ENCODE results near the gene MT1F.
"Not testable (repeated sequence)": the region's sequence is repeated elsewhere in the genome, so short reads cannot be mapped to it uniquely, and the experiment has no call there.

The MT1F gene

DNA sequence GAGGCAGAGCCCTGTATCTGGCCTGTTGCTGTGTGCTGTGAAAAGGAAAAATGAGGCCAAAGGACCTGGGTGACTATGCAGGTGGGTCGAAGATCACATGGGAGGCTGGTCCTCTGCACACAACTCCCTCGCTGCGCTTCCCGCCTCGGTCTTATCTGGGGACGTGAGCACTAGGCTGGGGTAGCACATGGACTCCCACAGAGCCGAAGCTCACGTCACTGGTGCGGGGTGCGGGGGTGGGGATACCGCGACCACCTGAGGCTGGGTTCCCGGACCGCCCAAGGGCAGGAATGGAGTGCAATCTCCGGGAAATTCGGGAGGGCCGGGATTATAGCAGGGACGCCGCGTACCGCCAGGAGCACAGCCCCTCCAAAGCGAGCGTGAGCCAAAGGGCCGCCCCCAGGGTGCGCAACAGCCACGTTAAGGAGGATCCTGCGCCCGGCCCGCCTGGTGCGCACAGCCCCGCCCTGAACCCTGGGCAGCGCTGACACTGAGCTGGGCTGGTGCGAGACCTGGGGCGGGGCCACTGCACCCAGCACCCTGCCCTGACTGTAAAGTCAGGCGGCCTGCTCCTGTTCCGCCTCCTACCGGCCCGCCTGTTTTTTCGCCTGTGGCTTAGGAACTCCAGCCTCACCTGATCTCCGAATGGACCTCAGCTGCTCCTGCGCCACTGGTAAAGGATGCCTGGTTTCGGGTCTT, 14.5 kb upstream of the MT1F start:
- DNase-seq: peak in 4 of 56 donors; percentile 20 to 31 (median 24)

DNA sequence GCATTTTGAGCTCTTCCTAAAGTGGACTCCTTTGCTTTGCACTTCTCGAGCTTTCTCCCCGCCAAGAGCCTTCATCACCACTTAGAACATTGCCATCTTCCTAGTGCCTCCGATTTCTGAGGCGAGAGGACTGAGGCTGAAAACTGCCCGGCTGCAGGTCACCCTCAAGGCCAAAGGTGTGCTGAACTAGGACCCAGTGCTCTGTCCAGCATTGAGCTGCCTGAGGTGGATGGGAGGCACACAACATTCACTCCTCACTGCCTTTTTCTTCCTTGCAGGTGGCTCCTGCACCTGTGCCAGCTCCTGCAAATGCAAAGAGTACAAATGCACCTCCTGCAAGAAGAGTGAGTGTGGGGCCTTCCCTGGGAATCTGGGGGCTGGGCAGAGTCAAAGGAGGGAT, 13.9 kb upstream of the MT1F start:
- DNase-seq: no peak

DNA sequence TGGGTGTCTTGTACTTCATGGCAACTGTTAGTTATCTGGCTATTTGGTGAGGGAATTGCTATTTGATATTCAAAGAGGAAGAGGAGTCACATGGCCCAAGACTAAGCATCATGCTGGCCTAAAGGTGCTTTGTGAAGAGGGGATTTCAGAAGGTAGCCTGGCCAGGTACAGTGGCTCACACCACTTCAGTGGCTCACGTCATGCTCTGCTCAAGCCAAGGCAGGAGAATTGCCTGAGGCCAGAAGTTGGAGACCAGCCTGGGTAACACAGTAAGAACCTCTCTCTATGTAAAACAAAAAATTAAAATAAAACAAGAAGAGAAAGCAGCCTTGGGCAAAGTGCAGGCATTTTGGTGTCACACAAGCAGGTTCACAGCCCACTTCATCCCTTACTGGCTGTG, 12.4 kb upstream of the MT1F start:
- no peak for DNase-seq

DNA sequence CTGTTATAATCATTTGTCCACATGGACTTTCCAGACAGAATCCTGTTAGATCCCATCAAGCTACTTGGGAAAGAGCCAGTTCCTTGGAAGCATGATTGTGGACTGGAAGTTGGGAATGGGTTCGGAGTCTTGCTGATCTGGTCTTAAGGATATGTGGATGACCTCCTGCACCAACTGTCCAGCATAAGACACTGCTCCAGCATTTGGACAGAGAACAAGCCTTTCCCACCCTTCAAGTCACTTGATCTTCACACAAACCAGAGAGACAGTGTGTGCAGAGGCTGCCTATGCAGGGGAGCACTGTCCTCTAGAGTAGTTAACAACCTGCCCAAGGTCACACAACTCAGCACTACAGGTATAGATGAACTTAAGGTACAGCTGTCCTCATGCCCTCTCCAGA, 11.9 kb upstream of the MT1F start:
- DNase-seq: no peak

DNA sequence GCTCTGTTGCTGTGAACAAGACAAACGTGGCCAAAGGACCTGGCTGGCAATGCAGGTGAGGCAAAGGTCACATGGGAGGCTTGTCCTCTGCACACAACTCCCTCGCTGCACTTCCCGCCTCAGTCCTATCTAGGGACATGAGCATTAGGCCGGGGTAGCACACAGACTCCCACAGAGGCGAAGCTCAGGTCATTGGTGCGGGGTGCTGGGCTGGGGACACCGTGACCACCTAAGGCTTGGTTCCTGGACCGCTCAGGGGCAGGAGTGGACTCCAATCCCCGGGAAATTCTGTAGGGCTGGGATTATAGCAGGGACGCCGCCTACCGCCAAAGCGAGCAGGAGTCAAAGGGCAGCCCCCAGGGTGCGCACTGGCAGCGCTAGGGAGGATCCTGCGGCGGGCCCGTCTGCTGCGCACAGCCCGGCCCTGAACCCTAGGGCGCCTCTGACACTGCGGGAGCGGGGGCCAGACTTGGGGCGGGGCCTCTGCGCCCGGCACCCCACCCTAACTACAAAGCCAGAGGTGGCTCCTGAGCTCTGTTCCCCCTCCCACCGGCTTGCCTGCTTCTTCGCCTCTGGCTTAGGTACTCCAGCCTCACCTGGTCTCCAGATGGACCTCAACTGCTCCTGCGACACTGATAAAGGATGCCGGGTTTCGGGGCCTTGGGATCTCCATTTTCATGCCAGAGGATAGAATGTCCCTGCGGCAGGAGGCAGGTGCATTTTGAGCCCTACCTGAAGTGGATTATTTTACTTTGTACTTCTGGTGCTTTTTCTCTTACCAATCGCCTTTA, 9.9 kb upstream of the MT1F start:
- no peak for DNase-seq

DNA sequence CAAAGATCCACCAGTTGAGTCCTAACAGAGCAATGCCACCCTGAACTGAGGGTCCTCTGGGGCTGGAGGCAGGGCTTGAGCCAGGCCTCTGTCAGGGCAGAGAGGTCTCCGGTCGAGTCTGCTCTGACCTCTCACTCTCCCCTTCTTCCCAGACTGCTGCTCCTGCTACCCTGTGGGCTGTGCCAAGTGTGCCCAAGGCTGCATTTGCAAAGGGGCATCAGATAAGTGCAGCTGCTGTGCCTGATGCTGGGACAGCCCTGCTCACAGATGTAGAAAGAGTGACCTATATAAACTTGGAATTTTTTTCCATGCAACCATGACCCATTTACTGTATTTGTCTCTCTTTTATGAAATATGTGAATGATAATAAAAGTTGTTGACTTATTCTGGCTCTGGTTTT, 8.5 kb upstream of the MT1F start:
- DNase-seq: no peak

DNA sequence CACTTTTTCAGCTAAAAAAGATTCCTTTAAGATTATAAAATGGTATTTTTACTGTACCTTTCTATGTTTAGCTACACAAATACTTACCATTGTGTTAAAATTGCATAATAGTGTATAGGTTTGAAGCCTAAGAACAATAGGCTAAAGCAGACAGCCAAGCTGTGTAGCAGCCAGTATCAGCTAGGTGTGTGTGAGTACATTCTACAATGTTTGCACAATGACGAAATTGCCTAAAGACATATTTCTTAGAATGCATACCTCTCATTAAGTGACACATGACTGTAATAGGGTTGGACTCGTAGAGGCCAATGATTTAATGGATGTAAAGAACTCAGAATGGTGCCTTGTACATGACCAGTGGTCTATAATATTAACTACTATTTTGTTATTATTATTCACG, 7.9 kb upstream of the MT1F start:
- DNase-seq: no peak

DNA sequence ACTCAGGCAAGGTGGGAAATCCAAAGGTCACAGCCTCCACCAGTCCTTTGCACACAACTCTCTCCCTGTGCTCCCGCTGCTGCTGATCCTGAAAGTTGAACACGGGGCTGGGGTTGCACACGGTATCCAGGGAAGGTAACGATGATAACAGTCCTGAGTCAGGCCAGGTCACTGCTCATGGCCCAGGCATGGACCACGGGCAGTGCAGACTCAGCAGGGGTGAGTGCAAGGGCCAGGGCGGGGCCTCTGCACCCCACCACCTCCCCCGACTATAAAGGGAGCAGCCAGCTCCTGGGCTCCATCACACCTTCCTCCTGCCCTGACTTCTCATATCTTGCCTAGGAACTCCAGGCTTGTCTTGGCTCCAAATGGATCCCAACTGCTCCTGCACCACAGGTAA, 6.2 kb upstream of the MT1F start, which contains the start of gene MT1B:
Gene MT1B, plus strand, starts transcription at position 301 of the 400 bp plus-strand sequence. Its CDS starts 68 bp downstream, at position 369.
- no peak for DNase-seq

DNA sequence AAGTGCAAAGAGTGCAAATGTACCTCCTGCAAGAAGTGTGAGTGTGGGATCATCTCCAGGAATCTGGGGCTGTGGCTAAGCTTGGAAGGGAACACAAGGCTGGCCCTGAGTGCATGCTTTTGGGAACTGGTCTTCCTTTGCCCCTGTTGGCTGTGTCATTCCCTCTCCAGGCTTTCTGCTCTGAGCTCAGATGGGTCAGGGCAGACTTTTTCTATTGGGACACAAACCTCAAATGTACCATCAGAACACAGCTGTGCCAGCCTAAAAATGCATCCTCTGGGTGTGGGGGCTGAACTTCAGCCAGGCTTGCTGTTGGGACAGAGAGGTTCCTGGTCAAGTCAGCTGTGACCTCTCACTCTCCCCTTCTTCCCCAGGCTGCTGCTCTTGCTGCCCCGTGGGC, 5.2 kb upstream of the MT1F start:
- DNase-seq: no peak

DNA sequence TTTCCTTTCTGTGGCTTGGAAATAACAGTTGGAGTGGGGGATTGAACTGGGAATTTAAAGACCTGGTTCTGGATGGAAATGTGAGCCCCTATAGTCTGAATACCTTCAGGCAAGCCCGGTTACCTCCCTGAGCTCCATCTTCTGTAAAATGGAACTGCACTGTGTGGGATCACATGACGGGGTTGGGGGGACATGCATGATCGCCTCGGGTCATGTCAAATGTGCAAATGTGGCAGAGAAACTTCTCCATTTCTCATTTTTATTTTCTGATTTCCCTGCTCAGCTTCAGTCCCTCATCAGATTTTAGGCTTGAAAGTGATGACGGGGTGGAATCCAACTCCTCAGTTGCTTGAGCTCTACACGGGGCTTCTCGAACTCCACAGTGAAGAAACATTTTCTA, 4.5 kb upstream of the MT1F start:
- no peak for DNase-seq

DNA sequence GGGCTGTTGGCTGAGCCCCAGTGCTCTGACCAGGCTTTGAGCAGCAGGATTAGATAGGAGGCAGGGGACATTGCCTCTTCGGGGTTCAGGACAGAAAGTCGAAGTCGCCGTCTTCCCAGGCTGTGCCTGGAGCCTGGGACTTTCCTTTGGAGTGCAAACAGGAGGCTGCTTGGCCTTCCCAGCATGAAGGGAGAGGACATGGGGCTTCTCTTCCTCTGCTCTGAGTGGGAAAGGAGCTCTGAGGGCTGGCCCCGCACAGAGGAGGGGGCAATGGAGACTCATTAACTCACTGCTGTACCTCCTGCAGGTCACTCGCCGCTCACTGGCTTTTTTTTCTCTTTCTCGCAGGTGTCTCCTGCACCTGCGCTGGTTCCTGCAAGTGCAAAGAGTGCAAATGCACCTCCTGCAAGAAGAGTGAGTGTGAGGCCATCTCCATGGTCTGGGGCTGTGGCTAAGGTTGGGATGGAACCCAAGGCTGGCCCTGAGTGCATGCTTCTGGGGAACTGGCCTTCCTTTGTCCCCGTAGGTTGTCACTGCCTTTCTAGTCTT, 642 bp downstream of the MT1F start:
- DNase-seq: peak in 4 of 56 donors; percentile 16 to 47 (median 28)

DNA sequence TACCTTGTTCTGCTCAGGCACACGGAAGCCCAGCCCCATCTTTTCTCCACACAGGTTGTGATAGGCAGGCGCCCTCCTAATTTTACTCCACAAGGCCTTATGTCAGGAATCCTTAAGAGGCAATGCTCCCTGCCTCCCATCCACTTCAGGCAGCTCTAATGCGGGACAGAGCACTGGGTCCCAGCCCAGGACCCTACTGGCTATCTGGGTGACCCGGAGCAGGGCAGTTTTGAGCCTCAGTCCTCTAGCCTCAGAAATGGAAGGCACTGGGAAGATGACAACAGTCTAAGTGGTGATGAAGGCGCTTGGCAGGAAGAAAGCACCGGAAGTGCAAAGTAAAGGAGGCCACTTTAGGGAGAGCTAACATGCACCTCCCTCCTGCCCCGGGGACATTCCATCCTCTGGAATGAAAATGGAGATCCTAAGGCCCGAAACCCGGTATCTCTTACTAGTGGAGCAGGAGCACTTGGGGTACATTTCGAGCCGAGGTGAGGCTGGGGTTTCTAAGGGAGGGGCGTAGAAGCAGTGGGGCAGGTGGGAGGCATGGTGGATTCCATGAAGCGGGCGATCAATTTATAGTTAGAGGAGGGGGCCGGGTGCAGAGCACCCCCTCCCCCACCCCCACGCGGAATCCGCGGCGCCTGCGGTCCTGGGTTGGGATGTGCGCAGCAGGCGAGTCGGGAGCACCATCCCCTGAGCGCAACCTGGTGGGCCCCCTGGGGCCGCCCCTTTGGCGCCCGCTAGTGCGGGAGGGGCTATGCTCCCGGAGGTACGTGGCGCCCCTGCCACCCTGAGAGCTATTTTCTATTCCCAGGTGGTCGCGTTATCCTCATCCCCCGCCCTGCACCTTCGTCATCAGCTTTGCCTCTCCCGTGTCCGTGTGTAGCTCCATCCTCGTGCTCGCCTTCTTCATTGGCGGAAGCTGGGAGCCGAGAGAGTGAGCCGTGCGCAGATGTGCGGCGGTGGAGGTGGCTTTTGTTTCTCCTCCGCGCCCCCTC, 4.9 kb downstream of the MT1F start:
- peak in 4 of 56 donors; percentile 6 to 26 (median 19) for DNase-seq

DNA sequence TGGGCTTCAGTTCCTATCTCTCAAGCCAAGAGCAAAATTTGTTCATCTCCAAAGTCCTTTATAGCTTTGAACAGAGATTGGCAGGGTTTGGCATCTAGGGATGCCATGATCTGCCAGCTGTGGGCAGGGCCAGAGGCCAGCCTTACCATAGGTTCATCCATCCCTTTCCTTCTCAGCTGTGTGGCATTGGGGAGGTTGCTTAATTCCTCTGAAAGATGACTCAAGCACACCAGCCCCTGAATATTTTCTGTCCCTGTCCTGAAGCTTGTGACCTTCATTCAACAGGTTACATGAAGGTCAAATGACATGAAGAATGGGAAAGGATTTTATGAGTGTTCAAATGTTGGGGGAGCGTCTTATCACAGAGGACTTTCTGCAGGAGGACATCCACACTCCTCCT, 6.7 kb downstream of the MT1F start:
- DNase-seq: no peak

DNA sequence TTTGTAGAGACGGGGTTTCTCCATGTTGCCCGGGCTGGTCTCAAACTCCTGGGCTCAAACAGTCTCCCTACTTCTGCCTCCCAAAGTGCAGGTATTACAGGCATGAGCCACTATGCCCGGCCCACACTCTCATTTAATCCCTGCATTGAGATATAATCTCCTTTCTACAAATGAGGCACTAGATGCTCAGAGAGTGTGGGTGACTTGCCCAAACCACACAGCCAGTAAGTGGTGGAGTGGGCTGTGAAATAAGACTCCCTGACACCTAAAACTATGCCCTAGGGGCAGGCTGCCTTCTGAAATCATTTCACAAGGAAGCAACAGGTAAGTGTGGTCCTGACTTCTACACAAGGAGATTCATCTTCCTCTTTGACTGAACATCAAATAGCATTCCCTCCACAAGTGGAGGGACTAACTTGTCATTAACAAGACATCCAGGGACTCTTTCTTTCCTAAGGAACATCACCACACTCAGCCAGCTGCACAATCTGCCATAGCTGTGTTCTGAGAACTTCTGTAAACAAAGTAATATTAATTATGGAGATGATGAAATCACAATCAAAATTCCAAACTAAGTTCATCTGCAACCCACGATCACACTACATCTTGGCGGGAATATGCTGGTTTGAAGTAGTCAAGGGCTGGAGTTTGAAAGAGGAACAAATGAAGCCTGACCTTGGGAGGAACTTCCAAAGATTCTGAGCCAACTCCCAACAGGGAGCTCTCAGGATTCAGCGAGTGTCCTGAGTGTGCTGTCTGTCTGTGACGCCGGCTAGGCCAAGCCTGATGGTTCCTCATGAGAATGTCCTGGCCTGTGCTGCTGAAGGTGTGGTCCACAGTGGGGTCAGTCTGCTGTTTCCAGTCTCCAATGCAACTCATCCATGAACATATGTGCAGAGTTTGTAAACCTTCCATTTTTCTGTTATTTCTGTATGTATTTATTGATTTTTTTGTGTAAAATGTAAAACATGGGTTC, 7.8 kb downstream of the MT1F start:
- not testable (repeated sequence) for DNase-seq

DNA sequence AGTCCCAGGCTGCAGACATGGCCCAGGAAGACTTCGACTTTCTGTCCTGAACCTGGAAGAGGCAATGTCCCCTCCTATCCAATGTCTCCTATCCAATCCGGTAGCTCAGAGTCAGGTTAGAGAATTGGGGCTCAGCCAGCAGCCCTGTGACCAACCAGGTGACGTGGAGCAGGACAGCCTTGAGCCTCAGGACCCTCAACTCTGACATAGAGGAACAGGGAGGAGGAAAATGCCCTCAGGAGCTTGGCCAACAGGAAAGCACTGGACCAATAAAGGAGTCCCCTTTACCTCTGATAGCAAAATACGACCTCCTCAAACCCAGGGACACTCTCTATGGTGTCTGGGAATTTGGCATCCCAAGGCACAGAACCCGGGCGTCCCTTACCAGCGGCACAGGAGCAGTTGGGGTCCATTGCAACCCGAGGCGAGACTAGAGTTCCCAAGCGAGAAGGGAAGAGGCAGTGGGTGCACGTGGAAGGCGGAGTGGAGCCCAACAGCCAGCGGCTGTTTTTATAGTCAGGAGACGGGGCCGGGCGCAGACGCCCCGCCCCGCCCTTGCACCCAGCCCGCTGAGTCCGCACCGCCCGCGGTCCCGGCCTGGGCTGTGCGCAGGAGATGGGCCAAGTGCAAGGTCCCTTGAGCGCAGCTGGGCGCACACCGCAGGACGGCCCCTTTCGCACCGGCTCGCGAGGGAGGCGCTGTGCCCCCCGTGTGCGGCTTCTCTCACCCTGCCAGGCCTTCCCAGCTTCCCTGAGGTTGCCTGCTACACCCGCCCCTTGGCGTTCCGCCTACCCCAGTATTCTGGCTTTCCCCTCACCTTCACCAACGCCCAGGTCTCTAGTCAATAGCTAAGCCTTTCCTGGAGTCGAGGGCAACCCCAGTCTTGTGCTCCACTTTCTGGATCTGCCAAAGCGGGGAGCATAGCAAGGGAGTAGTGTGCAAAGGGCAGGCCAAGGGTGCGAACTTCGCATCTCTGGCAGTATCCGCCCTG, 10.1 kb downstream of the MT1F start, which contains the start of gene MT1G:
Gene MT1G, minus strand, starts transcription at position 485 of the 991 bp plus-strand sequence. Its CDS starts 72 bp downstream, at position 413.
- peak in 11 of 56 donors; percentile 9 to 52 (median 28) for DNase-seq

DNA sequence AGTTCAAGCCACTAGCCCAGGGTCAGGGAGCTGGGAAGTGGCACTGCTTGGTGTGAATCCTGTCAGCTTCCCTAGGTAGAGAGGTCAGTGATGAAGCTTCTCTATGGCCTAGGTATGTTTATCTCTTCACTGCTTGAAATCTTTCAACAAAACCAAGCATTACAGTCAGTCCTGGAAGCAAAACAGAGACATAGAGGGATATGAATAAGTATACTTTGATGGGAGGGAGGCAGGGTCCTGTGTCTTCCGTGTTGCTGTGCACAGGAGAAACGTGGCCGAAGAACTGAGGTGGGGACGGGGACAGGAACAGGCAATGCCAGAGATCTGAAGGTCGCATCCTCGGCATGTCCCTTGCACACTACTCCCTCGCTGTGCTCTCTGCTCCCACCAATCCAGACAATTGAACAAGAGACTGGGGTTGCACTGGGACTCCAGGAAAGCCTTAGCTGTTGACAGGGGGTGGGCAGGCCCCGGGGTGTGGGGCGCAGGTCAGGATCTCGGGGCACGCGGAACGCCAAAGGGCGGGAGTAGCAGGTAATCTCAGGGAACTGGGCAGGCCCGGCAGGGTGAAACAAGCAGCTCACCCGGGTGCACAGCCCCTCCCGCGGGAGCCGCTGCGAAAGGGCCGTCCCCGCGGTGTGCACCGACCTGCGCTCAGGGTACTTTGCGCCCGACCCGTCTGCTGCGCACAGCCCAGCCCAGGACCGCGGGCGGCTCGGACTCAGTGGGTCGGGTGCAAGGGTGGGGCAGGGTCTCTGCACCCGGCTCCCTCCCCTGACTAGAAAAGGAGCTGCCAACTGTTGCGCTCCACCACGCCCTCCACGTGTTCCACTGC, 11.5 kb downstream of the MT1F start, which contains the start of gene MT1H:
Gene MT1H, plus strand, starts transcription at position 810 of the 835 bp plus-strand sequence. CDS start 71 bp downstream, outside the sequence.
- DNase-seq: no peak
